ENCODE data around the gene EWSR1.
A peak's percentile ranks its signal among the peaks of the same experiment; 100 is the strongest.
"Not testable (repeated sequence)": the region's sequence is repeated elsewhere in the genome, so short reads cannot be mapped to it uniquely, and the experiment has no call there.

The EWSR1 gene

GRCh38 chr22:29247891-29248290 lies 20.2 kb upstream of the EWSR1 start:
- not testable (repeated sequence) for DNase-seq

- no peak for DNase-seq
Measured at GRCh38 chr22:29251265-29251664, 16.8 kb upstream of the EWSR1 start.

GRCh38 chr22:29251981-29252911 lies 15.8 kb upstream of the EWSR1 start:
- DNase-seq, result no peak

GRCh38 chr22:29253561-29254285 lies 14.3 kb upstream of the EWSR1 start:
- no peak for DNase-seq

GRCh38 chr22:29254286-29254660 lies 13.8 kb upstream of the EWSR1 start:
- DNase-seq, result no peak

- DNase-seq, result no peak
Measured at GRCh38 chr22:29255064-29255621, 12.9 kb upstream of the EWSR1 start.

GRCh38 chr22:29256606-29257325 lies 11.3 kb upstream of the EWSR1 start:
- no peak for DNase-seq

GRCh38 chr22:29257751-29258181 lies 10.3 kb upstream of the EWSR1 start:
- no peak for DNase-seq

- DNase-seq, result no peak
Measured at GRCh38 chr22:29258407-29259252, 9.4 kb upstream of the EWSR1 start.

- DNase-seq, result no peak
Measured at GRCh38 chr22:29259253-29259899, 8.7 kb upstream of the EWSR1 start.

- no peak for DNase-seq
Measured at GRCh38 chr22:29260031-29260560, 8.0 kb upstream of the EWSR1 start.

- no peak for DNase-seq
Measured at GRCh38 chr22:29260601-29261315, 7.3 kb upstream of the EWSR1 start.

- DNase-seq, result no peak
Measured at GRCh38 chr22:29263791-29264276, 4.2 kb upstream of the EWSR1 start.

- DNase-seq, result no peak
Measured at GRCh38 chr22:29265305-29265704, 2.8 kb upstream of the EWSR1 start.

GRCh38 chr22:29265929-29266328 lies 2.1 kb upstream of the EWSR1 start:
- DNase-seq, result no peak

GRCh38 chr22:29266564-29267461 lies 1.3 kb upstream of the EWSR1 start:
- DNase-seq, result no peak

GRCh38 chr22:29267462-29267857 lies 608 bp upstream of the EWSR1 start:
- DNase-seq, result no peak

GRCh38 chr22:29268511-29269229 lies 602 bp downstream of the EWSR1 start:
- peak; percentile 8 to 24 for DNase-seq

GRCh38 chr22:29269230-29269604 lies 1.1 kb downstream of the EWSR1 start:
- DNase-seq, result no peak

All from stimulated activated CD4-positive, alpha-beta T cell treated with anti-CD3 and anti-CD28 coated beads, Interleukin-2, amount 100 ng/mL, for 48 hours (primary cell).